IPS-18a (cell line): Measurements from ENCODE around the gene CSE1L.
"Not testable (repeated sequence)": the region's sequence is repeated elsewhere in the genome, so short reads cannot be mapped to it uniquely, and the experiment has no call there.

Experiments
- H3K27ac ChIP-seq: one replicate; pipeline ENCODE4 v1.5.1; 2013; ENCODE audit warnings: low read length
- H3K27me3 ChIP-seq: one replicate; pipeline ENCODE4 v1.6.1; 2013; ENCODE audit warnings: mild to moderate bottlenecking, low read length; ENCODE audit not compliant: control insufficient read depth, insufficient read depth
- H3K36me3 ChIP-seq: one replicate; pipeline ENCODE4 v1.6.1; 2013; ENCODE audit warnings: low read depth, low read length; ENCODE audit not compliant: control insufficient read depth
- H3K4me1 ChIP-seq: one replicate; pipeline ENCODE4 v1.6.1; 2013; ENCODE audit warnings: low read depth, low read length; ENCODE audit not compliant: control insufficient read depth
- H3K4me3 ChIP-seq: one replicate; pipeline ENCODE4 v1.5.1; 2013; ENCODE audit warnings: low read length
- H3K9ac ChIP-seq: one replicate; pipeline ENCODE4 v1.6.1; 2013; ENCODE audit warnings: mild to moderate bottlenecking, low read length, moderate library complexity
- H3K9me3 ChIP-seq: one replicate; pipeline ENCODE4 v1.6.1; 2013; ENCODE audit warnings: low read depth, low read length; ENCODE audit not compliant: control insufficient read depth

Gene CSE1L, protein sequence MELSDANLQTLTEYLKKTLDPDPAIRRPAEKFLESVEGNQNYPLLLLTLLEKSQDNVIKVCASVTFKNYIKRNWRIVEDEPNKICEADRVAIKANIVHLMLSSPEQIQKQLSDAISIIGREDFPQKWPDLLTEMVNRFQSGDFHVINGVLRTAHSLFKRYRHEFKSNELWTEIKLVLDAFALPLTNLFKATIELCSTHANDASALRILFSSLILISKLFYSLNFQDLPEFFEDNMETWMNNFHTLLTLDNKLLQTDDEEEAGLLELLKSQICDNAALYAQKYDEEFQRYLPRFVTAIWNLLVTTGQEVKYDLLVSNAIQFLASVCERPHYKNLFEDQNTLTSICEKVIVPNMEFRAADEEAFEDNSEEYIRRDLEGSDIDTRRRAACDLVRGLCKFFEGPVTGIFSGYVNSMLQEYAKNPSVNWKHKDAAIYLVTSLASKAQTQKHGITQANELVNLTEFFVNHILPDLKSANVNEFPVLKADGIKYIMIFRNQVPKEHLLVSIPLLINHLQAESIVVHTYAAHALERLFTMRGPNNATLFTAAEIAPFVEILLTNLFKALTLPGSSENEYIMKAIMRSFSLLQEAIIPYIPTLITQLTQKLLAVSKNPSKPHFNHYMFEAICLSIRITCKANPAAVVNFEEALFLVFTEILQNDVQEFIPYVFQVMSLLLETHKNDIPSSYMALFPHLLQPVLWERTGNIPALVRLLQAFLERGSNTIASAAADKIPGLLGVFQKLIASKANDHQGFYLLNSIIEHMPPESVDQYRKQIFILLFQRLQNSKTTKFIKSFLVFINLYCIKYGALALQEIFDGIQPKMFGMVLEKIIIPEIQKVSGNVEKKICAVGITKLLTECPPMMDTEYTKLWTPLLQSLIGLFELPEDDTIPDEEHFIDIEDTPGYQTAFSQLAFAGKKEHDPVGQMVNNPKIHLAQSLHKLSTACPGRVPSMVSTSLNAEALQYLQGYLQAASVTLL

DNA sequence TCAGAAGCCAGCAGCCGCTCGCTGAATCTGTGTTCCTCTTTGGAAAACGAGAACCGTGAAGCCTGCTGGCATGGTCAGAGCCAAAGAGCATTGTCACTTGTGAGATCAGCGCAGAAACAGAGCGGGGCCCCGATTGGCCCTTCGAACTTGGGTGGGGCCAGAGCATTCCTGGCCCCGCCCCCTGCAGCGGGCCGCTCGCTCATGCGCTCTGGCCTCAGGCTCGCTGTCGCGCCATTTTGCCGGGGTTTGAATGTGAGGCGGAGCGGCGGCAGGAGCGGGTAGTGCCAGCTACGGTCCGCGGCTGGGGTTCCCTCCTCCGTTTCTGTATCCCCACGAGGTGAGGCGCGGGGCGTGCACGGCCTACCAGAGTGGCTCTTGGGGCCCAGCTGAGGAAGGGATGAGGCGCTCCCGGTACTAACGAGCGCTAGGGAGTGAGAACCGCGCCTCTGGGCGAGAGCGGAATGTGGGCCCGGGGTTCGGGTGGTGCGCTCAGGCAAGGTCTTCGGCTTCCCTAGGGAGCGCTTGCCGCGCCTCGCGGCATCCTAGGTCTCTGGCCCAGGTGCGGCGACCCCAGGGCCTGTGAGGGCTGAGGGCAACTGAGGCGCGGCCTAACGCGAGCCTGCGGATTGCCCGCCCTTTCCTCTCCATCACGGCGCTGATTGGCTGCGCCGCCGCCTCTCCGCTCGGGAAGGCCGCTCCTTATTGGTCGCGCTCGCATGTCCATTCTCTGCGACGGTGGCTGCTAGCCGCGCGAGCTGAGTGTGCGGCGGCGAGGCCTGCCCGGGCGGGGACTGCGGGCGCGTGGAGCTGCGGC is at the start of gene CSE1L:
Gene CSE1L, plus strand, starts transcription at position 226 of the 814 bp plus-strand sequence. CDS start 12,152 bp downstream, outside the sequence.
- H3K4me1 ChIP-seq: peaks cover 16% of the 10 kb centered on the region
- H3K4me3 ChIP-seq: peak within 1 kb of the TSS; percentile 83
- peak within 1 kb of the TSS; percentile 96 for H3K27ac ChIP-seq
- no peaks in the 10 kb centered on the region for H3K27me3 ChIP-seq
- no peaks in the 10 kb centered on the region for H3K9me3 ChIP-seq
- H3K36me3 ChIP-seq: peaks cover 16% of the 10 kb centered on the region
- peak within 1 kb of the TSS; percentile 99 for H3K9ac ChIP-seq

DNA sequence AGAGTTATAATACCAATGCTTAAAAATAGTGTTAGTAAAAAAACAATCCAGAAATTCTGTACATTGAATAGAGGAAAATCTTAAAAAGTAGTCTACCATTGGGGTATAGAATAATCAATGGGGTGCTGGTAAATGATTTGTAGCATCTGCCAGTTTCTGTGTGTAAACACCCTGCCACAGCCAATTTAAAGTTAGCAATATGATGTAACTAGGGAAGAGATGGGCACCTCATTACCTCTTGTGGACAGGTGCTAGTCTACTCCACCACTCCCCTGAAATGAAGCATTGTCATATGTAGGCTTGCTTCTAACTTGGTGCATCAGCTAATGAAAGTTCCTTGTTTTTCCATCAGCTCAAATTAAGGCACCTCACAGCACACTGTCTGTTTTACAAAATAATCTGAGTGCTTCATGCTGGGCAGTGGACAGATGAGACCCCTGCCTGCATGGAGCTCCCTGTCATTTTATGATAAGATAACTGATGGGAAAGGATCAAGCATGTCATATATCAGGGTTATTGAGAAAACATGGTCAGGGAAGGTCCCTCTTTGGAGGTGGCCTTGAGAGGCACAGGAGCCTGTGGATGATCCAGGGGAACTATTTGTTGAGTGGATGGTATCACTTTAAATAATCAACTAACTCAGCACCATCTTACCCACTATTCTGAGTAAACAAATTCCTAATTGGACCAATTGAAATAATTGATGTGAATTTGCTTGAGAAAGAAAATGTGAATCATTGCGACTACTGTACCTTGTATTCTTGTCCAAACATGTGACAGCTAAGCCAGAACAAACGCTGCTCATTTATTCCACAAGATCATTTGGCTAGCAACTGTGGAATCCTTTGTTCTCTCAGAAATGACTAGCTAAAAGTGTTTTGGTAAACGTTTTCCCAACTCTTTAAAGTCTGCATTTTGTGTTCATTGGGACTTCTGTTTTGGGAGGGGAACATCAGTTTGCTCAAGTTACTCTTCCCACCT is 45.9 kb upstream of the CSE1L start:
- Histone ChIP-seq H3K27ac (no peak overlapping the region), H3K36me3 (peaks cover 39% of the 10 kb centered on the region), H3K9me3 (no peaks in the 10 kb centered on the region), H3K27me3 (no peaks in the 10 kb centered on the region), H3K9ac (no peak overlapping the region), H3K4me3 (no peak overlapping the region), H3K4me1 (no peaks in the 10 kb centered on the region)

DNA sequence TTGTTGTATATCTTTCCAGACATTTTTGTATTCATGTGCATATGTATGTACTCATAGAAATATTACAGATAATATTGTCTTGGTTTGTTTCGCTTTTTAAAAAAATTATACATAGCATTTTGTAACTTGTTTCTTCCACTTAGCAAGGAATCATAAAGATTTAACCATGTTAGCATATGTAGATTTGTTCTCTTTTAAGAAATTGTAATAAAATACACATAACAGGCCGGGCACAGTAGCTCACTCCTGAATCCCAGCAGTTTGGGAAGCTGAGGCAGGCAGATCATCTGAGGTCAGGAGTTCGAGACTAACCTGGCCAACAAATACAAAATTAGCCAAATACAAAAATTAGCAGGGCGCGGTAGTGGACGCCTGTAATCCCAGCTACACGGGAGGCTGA is 44.4 kb upstream of the CSE1L start:
- Histone ChIP-seq H3K4me1 (no peaks in the 10 kb centered on the region), H3K27ac (no peak overlapping the region), H3K4me3 (no peak overlapping the region), H3K9ac (no peak overlapping the region), H3K9me3 (no peaks in the 10 kb centered on the region), H3K36me3 (peaks cover 33% of the 10 kb centered on the region), H3K27me3 (no peaks in the 10 kb centered on the region)

DNA sequence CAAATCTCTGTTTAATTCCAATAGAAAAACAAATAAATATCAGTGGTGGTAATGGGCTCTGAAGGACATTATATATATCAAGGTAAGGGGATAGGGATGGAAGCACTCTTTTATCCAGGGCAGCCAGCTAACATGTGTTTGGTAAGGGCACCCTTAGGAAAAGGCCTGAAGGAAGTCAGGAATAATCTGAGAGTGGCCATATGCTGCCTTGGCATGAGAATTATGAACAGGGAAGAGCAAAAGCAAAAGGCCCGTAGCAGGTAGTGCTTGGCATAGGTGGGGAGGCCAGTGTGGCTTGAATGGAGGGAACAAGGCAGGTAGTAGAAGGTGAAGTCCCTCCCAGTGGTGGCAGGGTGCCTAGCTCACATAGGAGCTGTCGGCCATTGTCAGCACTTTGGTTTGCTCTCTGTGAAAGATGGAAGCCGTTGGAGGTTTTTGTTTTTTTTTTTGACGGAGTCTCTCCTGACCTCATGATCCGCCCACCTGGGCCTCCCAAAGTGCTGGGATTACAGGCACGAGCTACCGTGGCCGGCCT is 39.6 kb upstream of the CSE1L start:
- Histone ChIP-seq H3K27ac (no peak overlapping the region), H3K9ac (no peak overlapping the region), H3K4me3 (no peak overlapping the region), H3K4me1 (no peaks in the 10 kb centered on the region), H3K9me3 (no peaks in the 10 kb centered on the region), H3K27me3 (no peaks in the 10 kb centered on the region), H3K36me3 (peaks cover 39% of the 10 kb centered on the region)

DNA sequence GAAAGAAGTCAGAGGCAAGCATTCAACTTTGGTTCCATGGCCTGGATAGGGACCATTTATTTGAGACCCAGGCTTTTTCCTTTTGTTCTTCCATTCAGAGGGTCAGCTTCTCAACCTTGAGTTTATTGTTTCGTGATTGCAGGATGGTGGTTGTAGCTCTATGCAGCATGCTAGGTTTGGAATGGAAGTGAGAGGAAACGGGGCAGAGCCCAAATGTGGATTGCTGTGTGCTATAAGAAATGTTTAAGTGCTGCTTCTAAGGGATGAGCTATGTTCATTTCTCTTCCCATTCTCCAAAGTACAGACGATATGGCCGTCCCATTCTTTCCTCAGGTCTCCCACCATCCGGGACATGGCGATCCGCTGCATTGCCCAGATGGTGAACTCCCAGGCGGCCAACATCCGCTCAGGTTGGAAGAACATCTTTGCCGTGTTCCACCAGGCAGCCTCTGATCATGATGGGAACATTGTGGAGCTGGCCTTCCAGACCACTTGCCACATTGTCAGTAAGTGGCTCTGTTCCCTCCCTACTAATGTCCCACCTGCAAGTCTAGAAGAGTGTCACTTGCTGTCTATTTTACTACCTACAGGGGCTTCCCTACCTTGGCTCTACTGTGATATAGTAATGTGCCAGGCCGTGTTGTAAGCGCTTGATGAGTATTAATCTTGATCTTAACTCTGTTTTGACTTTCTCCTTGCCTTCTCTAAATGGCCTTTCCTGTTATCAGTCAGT is 36.0 kb upstream of the CSE1L start:
- Histone ChIP-seq H3K9ac (no peak overlapping the region), H3K9me3 (no peaks in the 10 kb centered on the region), H3K4me1 (no peaks in the 10 kb centered on the region), H3K4me3 (no peak overlapping the region), H3K27me3 (no peaks in the 10 kb centered on the region), H3K36me3 (peaks cover 66% of the 10 kb centered on the region), H3K27ac (no peak overlapping the region)

DNA sequence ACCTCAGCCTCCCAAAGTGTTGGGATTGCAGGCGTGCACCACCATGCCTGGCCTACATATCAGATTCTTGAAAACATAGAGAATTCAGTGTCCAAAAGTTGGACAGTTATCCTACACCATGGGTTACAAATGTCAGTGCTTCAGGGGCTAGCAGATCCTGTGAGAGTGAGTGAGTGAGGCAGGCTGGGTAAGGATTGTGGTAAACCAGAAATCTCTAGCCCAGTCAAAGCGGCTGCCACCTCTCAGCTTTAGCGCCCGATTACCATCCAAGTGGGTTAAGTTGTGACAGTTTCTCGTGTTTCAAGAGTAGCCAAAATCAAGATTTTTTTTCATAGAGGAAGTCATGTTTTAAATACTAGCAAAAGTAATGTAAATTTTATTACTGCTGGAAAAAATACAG is 21.9 kb upstream of the CSE1L start:
- Histone ChIP-seq H3K4me3 (no peak overlapping the region), H3K9ac (no peak overlapping the region), H3K27ac (no peak overlapping the region), H3K36me3 (peaks cover 42% of the 10 kb centered on the region), H3K9me3 (no peaks in the 10 kb centered on the region), H3K27me3 (no peaks in the 10 kb centered on the region), H3K4me1 (no peaks in the 10 kb centered on the region)

DNA sequence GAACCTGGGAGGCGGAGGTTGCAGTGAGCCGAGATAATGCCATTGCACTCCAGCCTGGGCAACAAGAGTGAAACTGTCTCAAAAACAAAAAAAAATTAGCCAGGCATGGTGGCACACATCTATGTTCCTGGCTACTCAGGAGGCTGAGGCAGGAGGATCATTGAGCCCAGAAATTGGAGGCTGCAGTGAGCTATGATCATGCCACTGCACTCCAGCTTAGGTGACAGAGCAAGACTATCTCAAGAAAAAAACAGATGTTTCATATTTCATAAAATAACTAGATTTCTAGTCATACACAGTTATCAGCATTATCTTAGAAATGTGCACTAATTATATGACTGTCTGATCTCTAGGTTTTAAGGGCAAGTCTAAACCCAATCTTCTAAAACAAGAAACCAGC is 17.9 kb upstream of the CSE1L start:
- H3K27ac ChIP-seq, H3K9me3 ChIP-seq, H3K9ac ChIP-seq, H3K27me3 ChIP-seq, H3K4me1 ChIP-seq, H3K4me3 ChIP-seq: not testable (repeated sequence)
- peaks cover 42% of the 10 kb centered on the region for H3K36me3 ChIP-seq

DNA sequence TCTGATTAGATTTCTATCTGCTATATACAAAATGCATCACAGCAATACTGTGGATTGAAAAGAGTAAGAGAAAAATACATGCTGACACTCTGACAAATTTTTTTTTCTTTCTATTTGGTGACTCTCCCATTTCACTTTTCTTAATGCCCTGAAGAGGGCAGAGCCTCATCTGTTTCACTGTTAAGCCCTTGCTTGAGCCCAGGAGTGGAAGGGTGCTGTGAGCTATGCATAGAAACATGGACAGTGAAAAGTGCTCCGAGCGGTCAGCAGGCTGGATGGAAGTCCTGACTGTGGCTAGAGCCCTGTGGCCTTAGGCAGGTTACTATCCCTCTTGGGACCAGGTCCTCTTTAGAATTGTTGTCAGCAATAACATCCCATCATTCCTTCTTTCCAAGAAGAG is 17.4 kb upstream of the CSE1L start:
- H3K27ac ChIP-seq: no peak overlapping the region
- H3K4me3 ChIP-seq: no peak overlapping the region
- H3K4me1 ChIP-seq: no peaks in the 10 kb centered on the region
- no peak overlapping the region for H3K9ac ChIP-seq
- H3K9me3 ChIP-seq: no peaks in the 10 kb centered on the region
- H3K27me3 ChIP-seq: no peaks in the 10 kb centered on the region
- H3K36me3 ChIP-seq: peaks cover 44% of the 10 kb centered on the region

DNA sequence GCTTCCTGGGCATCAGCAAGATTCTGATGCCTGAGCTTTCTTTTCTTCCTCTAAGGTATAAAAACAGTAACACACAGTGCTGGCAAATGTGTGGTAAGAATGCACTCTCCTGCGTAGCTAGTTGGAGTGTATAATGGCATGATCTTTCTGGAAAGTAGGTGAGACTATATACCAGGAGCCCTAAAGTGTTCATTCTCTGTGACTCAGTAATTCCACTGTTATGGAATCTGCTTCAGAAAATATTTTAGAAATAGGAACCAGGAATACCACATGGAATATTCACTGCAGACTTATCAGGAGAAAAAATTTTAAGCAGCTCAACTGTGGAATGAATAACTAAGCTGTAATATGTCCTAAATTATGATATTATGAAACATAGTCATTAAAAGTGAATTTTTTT is 16.9 kb upstream of the CSE1L start:
- Histone ChIP-seq H3K9ac (no peak overlapping the region), H3K9me3 (no peaks in the 10 kb centered on the region), H3K36me3 (peaks cover 40% of the 10 kb centered on the region), H3K4me3 (no peak overlapping the region), H3K27me3 (no peaks in the 10 kb centered on the region), H3K4me1 (no peaks in the 10 kb centered on the region), H3K27ac (no peak overlapping the region)
